Embryonic facial prominence (tissue), 1 donor: ENCODE data around the gene CLIC5.

Source experiments
- DNase-seq: peaks from one replicate; pipeline ENCODE4 v3.0.0-alpha.2; 2016; ENCODE audit errors: extremely low spot score

The CLIC5 gene

GRCh38 chr6:45843848-45844521 lies 171.7 kb downstream of the CLIC5 start:
- DNase-seq = no peak

DNA sequence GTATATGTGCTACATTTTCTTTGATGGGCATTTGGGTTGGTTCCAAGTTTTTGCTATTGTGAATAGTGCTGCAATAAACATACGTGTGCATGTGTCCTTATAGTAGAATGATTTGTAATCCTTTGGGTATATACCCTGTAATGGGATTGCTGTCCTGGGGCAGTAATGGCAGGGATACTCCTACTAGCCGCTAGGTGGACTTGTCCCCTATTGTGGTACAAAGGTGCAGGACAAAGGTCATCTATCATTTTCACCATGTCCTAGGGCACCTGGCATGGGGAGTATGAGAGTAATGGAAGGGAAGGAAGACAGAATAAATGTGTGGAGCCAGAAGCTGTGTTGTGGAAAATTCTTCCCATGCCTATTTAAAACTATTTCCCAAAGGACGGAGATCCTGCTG lies 174.6 kb downstream of the CLIC5 start:
- no peak for DNase-seq

GRCh38 chr6:45838996-45839395 lies 176.7 kb downstream of the CLIC5 start:
- no peak for DNase-seq

DNA sequence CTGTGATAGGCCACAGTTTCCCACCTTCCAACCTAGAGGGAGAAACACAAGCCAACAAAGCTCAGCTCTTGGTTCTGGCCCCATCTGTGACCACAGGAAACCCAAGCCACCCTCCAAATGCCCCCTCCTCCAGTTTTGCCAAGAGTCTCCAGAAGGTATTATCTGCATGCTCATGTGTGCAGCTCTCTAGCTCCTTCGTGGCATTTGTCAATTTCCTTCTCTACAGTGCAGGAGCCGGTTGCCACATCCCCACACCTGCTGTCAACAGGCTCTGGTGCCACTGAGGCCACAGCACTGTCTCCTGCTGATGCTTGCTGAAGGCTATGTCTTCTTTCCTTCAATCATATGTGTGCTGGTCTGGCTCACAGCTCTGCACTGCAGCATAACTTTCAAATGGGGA lies 177.2 kb downstream of the CLIC5 start:
- no peak for DNase-seq

DNA sequence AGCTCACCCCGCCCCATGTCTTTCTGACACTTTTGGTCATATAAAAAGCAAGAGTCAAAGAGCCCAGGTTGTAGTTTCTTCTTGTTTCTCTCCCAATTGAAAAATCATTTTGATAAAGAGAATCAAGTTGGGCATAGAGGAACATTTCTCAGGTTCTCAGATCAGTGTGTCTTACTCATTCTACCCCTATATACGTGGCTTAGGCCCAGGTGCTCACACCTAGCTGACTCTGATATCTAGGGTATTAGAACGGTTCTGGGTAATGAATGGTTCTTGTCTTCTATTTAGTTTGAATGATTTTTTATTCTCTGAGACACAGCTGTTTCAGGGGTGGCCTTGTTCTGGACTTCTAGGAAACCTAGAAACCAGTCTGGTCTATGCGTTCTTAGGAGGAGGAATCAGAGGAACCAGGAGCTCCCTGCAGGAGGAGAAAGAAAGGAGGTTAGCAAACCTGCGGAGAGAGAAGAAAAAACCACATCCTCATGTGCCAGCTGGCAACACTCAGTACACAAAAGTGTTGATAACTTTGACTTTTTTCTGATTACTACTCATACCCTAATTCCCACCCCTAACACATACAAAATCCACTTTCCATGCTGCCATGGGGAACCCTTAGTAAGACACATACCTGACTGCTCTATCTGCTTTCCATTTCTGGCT lies 178.0 kb downstream of the CLIC5 start:
- DNase-seq = no peak

GRCh38 chr6:45836984-45837383 lies 178.7 kb downstream of the CLIC5 start:
- DNase-seq = no peak

DNA sequence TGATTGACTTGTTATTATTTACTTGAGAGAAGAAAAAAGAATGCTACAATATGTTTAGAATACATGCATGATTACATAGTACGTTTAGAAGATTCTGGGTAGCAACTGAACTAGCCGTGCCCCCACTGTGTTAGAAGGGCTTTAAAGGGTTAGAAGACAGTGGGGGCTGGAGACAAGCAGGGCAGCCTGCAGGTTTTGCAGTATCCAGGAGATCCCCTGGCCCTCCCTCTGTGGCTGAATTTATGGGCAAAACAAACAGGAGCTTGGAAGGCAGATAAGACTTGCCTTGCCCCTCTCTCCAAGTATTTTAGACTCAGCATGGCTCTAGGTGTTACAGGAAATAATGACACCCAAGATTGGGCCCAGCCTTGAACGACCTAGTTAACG lies 179.2 kb downstream of the CLIC5 start:
- no peak for DNase-seq

GRCh38 chr6:45835721-45836437 lies 179.8 kb downstream of the CLIC5 start:
- no peak for DNase-seq

DNA sequence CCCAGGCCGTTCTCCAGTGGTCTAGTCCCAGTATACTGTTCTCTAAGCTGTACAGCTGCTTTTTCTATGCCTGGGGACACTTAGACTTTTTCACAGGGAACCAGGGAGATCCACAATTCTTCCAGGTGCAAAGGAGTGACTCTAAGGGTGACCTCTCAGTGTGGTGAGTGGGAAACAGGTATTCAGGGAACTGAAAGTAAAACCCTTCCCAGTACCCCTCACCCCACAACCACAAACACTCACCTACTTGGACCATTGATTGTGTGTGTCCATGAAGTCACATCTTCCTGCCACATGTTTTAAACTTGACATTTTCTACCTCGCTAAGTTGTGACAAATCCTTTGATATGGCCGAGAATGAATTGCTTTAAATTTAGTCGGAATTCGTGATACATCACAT lies 183.6 kb downstream of the CLIC5 start:
- no peak for DNase-seq
